ENCODE results near the gene PPM1H. TPM values are rescaled to one million over a fixed set of nuclear protein-coding genes. Genes with fewer than 3 reads are reported as not detected.
A peak's percentile ranks its signal among the peaks of the same experiment; 100 is the strongest.

PPM1H gene
- total RNA-seq, 1 donor, result 0.86 TPM

- no peak for DNase-seq (ENCODE audit: low read depth)
- no peak overlapping the region for H3K4me3 ChIP-seq (ENCODE audit: low read depth, low read length)
- TF ChIP-seq CTCF (IDR thresholded peaks at IDR 0.05; ENCODE audit: insufficient read depth, low read depth, low read length), result no peak
Measured at GRCh38 chr12:62659453-62660295, 275.3 kb downstream of the PPM1H start.

DNA sequence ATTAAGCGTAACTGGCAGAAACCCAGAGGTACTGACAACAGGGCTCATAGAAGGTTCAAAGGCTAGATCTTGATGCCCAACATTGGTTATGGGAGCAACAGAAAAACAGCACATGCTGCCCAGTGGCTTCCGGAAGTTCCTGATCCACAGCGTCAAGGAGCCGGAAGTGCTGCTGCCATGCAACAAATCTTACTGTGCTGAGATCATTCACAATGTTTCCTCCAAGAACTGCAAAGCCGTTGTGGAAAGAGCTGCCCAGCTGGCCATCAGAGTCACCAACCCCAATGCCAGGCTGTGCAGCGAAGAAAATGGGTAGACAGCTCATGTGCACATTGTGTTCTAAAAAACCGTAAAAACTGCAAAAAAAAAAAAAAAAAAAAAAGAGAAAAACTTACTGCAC lies 276.0 kb downstream of the PPM1H start:
- no peak for DNase-seq (ENCODE audit: low read depth)
- no peak for TF ChIP-seq CTCF (IDR thresholded peaks at IDR 0.05; ENCODE audit: insufficient read depth, low read depth, low read length)
- no peak overlapping the region for H3K4me3 ChIP-seq (ENCODE audit: low read depth, low read length)

GRCh38 chr12:62657363-62657632 lies 277.7 kb downstream of the PPM1H start:
- H3K4me3 ChIP-seq (ENCODE audit: low read depth, low read length), result no peak overlapping the region
- peak; percentile 6 for DNase-seq (ENCODE audit: low read depth)
- no peak for TF ChIP-seq CTCF (IDR thresholded peaks at IDR 0.05; ENCODE audit: insufficient read depth, low read depth, low read length)

GRCh38 chr12:62656591-62657362 lies 278.2 kb downstream of the PPM1H start:
- DNase-seq (ENCODE audit: low read depth), result no peak
- TF ChIP-seq CTCF (IDR thresholded peaks at IDR 0.05; ENCODE audit: insufficient read depth, low read depth, low read length), result no peak
- H3K4me3 ChIP-seq (ENCODE audit: low read depth, low read length), result no peak overlapping the region

DNA sequence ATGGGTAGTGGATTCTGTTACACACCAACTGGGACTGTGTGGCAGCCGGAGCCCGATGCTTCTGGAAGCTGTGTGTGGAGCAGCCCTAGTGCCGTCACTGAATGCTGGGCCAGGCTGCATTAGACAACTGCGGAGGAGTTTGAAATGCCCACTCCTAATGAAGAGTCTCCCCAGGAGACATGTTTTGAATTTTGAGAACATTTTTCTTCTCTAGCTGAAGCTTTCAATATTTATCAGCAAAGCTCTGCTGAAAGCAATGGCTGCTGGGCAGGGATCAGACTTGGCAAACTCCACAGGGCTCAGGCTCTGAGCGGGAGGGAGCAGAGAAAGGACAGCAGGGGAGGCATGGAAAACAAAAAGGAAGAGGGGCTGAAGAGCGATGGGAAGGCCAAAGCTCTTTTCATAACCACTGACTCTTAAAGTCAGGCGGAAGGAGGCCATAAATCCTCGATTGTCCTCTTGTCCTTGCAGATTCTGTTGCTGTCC lies 279.2 kb downstream of the PPM1H start:
- DNase-seq (ENCODE audit: low read depth), result no peak
- TF ChIP-seq CTCF (IDR thresholded peaks at IDR 0.05; ENCODE audit: insufficient read depth, low read depth, low read length), result no peak
- H3K4me3 ChIP-seq (ENCODE audit: low read depth, low read length), result no peak overlapping the region

- no peak overlapping the region for H3K4me3 ChIP-seq (ENCODE audit: low read depth, low read length)
- no peak for DNase-seq (ENCODE audit: low read depth)
- no peak for TF ChIP-seq CTCF (IDR thresholded peaks at IDR 0.05; ENCODE audit: insufficient read depth, low read depth, low read length)
Measured at GRCh38 chr12:62654326-62655241, 280.4 kb downstream of the PPM1H start.
